Measurements from ENCODE around the gene GEMIN4.
"Not testable (repeated sequence)": the region's sequence is repeated elsewhere in the genome, so short reads cannot be mapped to it uniquely, and the experiment has no call there.

Gene GEMIN4

DNA sequence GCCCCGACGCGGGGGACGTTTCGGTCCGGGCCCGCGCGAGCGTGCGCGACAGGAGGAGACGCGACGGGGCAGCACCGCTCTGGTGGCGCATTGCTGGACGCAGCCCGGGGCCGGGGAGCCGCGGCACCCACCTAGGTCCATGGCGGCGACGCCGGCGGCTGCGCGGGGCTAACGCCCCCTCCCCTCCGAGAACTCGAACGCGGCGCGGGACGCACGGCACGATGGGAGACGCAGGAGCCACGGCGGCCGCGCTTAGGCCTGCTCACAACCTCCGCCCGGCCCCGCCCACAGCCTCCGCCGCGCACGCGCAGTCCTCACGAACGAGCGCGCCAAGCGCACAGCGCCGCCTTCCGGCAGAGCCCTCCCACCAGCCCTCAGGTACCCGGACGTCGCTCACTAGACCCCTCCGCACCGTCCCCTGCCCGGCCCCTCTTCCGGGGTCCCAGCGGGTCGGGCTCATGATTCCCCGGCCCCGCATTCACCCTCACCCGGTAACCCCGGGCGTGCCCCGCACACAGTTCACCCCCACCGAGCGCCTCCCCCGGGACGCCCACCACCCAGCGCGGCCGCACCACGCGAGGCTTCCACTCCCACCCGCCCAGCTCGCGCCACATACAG lies at the start of gene GEMIN4:
GEMIN4 (minus strand) TSS at position 263 of the 618 bp plus-strand sequence; CDS start at position 141, 122 bp downstream.
- peak; percentile 92 for DNase-seq

DNA sequence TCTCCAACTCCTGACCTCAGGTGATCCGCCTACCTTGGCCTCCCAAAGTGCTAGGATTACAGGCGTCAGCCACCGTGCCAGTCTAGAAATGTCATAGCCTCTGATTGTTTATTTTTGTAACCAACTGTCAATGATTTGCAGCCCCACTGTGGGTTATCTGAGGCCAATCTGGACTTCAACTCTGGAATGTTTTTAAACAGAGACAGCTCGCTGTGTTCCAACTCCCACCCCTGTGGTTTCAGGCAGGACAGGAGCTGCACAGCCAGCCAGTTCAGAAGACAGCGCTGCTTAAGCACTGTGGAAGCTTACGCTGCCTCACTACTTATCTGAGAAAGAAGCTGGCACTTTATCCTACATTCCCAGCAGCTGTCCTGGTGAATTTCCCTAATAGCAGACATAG lies 49.6 kb upstream of the GEMIN4 start:
- DNase-seq: no peak

DNA sequence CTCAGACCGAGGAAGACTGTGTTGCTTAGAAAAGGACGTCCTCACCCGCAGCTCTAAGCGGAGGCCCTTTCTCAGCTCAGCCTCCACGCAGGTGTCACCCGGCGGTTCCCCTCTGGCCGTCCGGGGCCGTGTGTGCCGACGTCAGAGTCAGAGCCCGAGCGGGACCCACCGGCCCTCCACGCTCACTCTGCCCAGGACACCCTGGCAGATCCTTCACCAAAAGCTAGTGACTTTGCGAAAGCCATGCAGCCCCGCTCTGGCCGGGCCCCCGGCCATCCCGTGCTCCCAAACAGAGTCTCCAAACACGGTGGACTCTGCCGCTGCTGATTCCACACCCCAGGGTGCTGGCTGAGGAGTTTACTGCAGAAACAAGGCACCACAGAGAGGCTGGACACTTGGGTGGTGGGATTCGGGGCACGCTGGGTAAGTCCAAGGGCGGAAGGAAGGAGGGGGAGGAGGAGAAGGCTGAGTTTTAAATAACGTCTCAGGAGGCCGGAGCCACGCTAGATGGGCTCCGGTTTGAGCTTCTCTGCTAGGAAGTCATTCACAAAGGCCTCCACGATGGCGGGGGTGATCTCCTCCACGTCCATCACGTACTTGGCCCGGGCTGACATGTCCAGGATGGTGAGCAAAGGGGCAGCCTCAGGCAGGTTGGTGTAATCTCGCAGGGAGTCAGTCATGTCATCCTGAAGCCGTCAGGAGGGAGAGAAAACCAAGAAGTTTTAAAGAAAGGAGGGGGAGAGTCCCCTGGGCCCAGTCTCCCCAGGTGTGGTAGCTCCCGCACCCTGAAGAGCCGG lies 48.6 kb upstream of the GEMIN4 start:
- DNase-seq: no peak

GRCh38 chr17:799261-799660 lies 47.2 kb upstream of the GEMIN4 start:
- no peak for DNase-seq

DNA sequence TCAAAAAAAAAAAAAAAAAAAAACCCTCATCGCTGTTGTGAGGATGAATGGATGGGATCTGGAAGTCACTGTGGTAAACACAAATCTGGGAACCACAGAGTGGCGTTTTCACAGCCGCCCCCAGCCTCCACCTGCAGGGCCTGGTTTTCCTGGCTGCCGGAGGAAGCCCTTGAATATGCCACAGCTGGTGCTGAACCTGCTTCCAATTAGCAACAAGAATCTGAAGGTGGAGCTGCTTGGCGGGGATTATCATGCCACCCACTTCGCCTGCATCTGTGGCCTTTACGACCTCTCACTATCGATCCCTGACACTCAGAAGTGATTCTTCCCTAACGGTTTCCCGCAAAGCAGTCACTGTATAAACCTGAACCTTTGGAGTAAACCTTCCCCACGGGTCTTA lies 46.2 kb upstream of the GEMIN4 start:
- DNase-seq: no peak

- DNase-seq: no peak
Observed at GRCh38 chr17:797236-797840, 45.3 kb upstream of the GEMIN4 start.

- DNase-seq: no peak
Observed at GRCh38 chr17:796609-797008, 44.5 kb upstream of the GEMIN4 start.

- no peak for DNase-seq
Observed at GRCh38 chr17:795721-796120, 43.7 kb upstream of the GEMIN4 start.

DNA sequence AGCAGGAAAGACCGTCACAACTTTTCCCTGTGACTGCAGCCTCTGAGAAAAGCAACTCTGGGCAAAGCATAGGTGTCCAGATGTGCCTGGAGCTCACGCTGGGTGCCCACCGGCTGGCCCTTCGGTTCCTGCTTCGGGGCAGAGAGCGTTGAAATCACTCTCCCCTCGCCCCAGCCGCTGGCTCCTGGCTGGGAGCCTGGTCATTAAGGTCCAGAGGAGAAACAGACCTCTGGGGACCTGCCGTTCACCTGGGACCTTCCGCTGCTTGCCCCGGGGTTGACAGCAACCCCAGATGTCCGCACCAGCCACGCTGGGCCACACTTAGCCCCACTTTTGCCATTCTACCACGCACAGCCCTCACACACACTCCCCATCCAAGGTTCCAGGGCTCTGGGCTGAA lies 43.2 kb upstream of the GEMIN4 start:
- DNase-seq: no peak

GRCh38 chr17:794876-795275 lies 42.8 kb upstream of the GEMIN4 start:
- peak; percentile 31 for DNase-seq

DNA sequence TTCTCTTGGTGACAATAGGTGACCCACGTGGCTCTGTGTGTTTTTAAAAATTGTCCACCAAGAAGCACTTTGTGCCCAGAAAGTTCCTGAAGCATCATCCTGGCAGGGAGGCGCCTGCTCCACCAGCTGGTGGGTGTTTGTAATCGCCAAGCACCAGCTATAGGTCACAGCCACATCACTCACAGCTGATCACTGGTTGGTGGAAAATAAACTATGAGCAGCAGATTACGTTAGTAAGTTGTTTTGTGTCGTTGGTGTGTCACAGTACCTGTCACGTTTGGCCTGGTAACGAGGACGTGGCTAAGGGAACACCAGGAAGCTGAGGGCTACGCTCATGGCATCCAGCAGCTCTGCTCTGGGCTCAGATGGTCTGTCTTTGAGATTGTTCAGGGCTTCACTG lies 40.2 kb upstream of the GEMIN4 start:
- no peak for DNase-seq

GRCh38 chr17:791829-792228 lies 39.8 kb upstream of the GEMIN4 start:
- no peak for DNase-seq

DNA sequence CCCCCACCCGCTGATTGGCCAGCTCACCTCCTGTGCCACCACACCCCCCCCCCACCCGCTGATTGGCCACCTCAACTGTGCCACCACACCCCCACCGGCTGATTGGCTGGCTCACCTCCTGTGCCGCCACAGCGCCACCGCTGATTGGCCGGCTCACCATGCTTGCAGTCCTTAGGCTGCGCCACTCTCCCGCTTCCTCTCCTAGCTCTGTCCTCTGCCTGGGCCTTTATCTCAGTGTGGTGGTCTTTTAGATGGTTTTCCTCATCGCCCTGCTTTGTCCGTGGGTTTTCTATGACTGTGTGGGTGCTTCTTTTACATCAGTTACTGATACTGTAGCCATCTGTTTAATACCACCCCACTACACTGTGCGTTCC lies 38.8 kb upstream of the GEMIN4 start:
- not testable (repeated sequence) for DNase-seq

DNA sequence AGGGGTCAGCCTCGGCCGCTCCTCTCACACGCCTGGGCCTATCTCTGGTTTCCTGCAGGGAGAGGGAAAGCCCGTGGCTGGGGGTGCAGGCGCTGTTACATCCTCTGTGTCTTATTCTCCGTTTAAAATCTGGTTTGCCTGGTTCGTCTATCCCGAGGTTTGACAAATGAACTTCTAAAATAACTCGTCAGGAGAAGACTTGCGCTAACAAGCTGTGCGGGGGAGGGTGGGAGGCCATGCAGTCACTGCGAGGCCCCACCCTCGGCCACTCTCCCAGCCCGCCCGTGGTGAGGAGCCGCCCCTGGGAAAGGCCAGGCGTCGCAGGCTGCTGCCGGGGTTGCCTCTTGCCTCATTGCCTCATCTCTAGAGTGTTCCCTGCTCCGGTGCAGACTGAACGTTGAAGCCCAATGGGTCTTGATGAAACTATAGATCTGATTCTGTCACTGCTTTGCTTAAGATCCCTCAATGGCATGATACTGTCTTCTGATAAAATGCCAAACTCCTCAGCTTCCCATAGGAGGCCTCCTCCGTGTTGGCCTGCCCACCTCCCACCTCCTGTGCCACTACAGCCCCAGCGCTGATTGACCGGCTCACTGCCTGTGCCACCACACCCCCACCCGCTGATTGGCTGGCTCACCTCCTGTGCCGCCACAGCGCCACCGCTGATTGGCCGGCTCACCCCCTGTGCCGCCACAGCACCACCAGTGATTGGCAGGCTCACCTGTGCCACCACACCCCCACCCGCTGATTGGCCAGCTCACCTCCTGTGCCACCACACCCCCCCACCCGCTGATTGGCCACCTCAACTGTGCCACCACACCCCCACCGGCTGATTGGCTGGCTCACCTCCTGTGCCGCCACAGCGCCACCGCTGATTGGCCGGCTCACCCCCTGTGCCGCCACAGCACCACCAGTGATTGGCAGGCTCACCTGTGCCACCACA lies 38.1 kb upstream of the GEMIN4 start:
- DNase-seq: not testable (repeated sequence)

GRCh38 chr17:789160-789840 lies 37.2 kb upstream of the GEMIN4 start:
- DNase-seq: no peak

- no peak for DNase-seq
Observed at GRCh38 chr17:788551-788950, 36.5 kb upstream of the GEMIN4 start.

DNA sequence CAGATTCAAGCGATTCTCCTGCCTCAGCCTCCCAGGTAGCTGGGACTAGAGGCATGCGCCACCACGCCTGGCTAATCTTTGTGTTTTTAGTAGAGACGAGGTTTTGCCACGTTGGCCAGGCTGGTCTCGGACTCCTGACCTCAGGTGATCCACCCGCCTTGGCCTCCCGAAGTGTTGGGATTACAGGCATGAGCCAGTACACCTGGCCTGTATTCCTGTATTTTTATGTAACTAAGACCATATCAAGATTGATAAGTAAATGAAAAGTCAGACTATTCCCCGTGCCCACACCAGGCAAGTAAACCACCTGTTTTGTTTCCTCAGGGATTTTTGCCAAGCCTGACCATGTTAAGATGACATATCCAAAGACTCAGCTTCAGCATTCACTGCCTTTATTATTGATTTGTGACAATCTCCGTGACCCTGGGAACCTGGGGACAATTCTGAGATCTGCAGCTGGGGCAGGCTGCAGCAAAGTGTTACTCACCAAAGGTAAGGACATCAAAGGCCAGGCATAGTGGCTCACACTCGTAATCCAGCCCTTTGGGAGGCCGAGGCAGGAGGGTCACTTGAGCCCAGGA lies 35.7 kb upstream of the GEMIN4 start:
- DNase-seq: no peak

DNA sequence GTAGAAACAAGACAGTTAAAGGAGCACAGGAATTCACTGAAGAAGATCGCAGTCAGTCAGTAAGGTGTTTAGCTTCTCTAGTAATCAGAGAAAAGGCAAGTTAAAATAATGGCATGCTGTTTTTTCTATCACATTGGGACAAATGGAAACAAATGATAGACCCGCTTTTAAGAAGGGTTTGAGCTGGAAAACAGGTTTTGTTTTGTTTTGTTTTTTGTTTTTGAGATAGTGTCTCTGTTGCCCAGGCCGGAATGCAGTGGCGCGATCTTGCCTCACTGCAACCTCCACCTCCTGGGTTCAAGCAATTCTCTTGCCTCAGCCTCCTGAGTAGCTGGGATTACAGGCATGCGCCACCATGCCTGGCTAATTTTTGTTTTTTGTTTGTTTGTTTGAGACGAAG lies 33.8 kb upstream of the GEMIN4 start:
- not testable (repeated sequence) for DNase-seq

DNA sequence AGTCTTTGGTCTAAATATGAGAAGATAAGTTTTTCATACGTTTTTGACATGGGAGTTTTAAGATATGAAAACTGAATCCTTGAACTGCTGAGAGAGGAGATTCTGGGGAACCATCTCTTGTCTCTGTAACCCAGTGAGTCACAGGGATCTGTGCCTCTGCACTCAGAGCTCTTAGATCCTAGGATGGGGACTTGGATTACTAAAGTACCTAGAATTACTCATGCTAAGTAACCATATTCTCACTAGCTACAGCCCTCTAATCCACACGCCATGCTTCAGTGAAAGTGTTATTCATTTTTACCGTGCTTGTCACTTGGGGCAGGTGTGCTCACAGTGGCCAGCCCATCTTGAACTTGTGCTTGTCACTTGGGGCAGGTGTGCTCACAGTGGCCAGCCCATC lies 32.1 kb upstream of the GEMIN4 start:
- no peak for DNase-seq

DNA sequence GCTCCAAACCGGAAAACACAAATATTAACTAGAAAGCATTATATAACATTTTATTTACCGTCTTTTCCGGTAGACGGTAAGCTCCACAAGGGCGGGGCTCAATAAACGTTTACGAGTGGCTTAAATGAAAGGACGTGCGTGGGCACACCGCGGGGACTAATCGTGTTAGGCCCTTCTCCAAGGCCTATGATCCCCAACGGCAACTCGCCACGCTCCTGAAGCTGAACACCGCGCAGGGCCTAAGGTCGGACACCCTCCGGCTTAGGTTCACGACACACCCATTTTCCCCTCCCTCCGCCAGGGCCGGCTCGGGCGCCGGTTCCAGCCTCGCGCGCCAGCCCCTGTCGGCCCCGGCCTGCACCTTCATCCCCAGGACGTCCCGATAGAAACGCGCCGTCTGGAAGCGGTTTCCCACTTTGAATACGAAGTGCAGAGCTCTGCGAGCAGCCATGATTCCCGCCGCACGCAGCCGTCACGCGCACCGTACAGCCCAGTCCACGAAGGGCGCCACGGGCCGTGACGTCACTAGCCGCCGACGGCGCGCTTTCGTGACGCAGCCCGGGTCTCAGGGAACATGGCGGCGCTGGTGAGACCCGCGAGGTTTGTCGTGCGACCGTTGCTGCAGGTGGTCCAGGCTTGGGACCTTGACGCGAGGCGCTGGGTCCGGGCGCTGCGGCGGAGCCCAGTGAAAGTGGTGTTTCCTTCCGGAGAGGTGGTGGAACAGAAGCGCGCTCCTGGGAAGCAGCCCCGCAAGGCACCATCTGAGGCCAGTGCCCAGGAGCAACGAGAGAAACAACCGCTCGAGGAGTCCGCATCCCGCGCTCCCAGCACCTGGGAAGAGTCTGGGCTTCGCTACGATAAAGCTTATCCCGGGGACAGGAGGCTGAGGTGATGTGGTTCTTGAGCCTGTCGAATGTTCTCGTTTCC lies 30.0 kb upstream of the GEMIN4 start, which contains the start of the genes GLOD4 and MRM3:
GLOD4 (minus strand) TSS at position 476 of the 927 bp plus-strand sequence; CDS start at position 451, 25 bp downstream.
MRM3 (plus strand) TSS at position 549 of the 927 bp plus-strand sequence; CDS start at position 575, 26 bp downstream.
- DNase-seq: peak; percentile 91

DNA sequence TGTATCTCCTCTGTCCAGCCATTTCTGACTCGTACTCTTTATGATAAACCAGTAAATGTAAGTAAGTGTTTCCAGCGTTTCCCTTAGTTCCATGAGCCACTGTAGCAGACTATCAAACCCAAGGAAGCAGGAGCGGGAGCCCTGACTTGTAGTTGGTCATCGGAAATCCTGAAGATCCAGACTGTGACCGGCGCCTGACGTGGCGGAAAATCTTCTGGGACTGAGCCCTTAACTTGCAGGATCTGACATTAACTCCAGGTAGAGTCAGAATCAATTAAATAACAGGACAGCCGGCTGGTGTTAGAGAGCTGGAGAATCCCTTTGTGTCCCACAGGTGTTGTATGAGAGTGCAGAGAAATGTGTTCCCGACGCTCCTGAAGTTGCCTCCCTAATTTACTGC lies 26.0 kb upstream of the GEMIN4 start:
- DNase-seq: no peak
